ENCODE data around the gene ADARB2.
"Not testable (repeated sequence)": the region's sequence is repeated elsewhere in the genome, so short reads cannot be mapped to it uniquely, and the experiment has no call there.

Gene ADARB2

DNA sequence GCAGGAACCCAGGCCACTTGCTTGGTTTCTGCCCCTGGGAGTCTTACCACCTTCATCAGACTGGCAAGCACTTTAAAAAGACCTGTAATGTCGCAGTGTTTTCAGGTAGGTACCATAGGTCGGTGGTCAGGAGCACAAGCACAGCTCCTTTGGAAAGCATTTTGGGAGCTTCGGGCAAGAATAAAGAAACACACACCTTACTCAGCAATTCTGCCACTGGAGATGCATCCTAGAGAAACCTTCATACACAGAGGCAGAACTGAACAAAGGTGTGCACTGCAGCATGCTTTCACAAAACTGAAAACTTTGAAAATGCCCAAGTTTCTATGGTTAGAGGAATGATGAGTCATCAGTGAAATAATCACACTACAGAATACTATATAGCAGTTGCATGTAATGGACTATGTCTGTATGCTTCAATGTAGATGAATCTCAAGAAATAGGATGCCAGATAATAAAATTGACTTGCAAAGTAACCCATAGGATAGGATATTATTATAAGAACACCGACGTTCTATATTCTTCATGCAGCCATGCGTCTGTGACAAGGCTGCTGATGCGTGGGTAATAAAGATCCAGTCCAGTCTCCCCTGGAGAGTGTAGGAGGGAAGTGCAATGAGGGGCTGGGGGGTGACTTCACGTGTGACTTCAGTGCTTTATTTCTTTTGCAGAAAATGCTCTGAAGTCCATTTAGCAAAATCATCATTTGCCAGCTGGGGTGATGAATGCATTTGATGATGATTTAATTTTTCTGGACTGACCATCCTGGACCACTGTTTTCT, 371.6 kb downstream of the ADARB2 start:
- Mint-ChIP-seq H3K27ac (peak overlapping the region in 1 of 2 donors; percentile 20), H3K4me1 (no peaks in the 10 kb centered on the region), H3K9me3 (no peaks in the 10 kb centered on the region), H3K4me3 (no peak overlapping the region), H3K27me3 (peaks cover 74% of the 10 kb centered on the region)
- ATAC-seq = no peak
- DNase-seq = no peak

DNA sequence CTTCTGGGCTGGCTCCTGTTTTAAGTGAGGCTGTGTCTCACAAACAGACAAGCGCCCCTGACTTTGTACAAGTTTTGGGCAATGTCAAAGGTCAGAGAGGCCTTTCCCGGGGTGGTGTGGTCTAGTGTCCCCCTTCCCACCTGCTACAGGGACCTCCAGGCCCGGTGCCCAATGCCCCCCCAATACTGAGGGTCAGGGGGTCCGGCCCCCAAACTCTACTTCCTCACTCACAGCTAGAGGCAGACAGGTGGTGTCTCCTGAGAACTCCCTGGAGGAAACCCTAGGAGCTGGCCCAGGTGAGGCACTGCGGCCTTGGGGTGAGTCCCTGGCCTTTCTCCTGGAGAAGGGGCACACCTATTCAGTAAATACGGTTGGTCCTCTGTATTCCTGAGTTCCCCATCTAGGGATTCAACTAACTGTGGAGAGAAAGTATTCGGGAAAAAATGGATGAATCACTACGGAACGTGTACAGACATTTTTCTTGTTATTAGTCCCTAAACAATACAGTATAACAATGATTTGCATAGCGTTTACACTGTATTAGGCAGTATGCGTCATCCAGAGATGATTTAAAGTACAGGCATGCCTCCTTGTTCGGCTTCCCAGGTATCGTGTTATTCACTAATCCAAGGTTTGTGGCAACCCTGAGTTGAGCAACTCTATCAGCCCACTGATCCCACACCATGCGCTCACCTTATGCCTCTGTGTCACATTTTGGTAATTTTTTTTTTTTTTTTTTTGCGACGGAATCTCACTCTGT, 373.0 kb downstream of the ADARB2 start:
- H3K27me3 Mint-ChIP-seq = peaks cover 74% of the 10 kb centered on the region
- H3K4me3 Mint-ChIP-seq = no peak overlapping the region
- H3K27ac Mint-ChIP-seq = peak overlapping the region in 1 of 2 donors; percentile 30
- peaks cover 9% of the 10 kb centered on the region for H3K4me1 Mint-ChIP-seq
- ATAC-seq (no peak), DNase-seq (no peak)
- H3K9me3 Mint-ChIP-seq = no peaks in the 10 kb centered on the region

DNA sequence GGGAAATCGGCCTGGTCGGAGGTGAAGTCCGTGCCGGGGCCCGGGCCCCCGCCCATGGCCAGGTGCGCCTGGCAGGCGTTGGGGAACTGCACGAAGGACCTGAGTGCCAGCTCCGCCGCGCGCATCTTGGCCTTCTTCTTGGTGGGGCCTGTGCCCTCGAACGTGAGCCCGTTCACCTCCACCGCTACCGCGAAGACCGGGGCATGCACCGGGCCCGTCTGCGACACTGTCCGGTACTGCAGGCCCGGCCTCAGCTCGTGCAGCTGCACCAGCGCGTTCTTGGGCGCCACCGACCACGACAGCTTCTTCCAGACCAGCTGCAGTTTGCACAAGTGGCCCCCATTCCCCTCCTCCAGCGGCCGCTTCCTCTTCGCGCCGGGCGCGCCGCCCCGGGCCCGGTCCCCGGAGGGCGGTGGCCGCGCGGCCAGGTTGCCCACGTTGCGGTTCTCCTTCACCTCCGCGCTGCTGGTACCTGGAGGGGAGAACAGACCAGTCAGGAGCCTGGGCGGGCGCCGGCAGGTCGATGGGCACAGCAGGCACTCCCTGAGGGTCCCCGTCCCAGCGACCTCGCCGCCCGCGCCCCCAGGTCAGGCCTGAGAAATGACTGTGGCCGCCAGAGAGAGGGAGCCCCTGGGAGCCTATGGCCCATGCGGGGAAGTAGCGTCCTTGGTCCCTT, 373.7 kb downstream of the ADARB2 start:
- DNase-seq (no peak), ATAC-seq (no peak)
- no peak overlapping the region for H3K27ac Mint-ChIP-seq
- peaks cover 15% of the 10 kb centered on the region for H3K4me1 Mint-ChIP-seq
- no peaks in the 10 kb centered on the region for H3K9me3 Mint-ChIP-seq
- peaks cover 74% of the 10 kb centered on the region for H3K27me3 Mint-ChIP-seq
- no peak overlapping the region for H3K4me3 Mint-ChIP-seq

DNA sequence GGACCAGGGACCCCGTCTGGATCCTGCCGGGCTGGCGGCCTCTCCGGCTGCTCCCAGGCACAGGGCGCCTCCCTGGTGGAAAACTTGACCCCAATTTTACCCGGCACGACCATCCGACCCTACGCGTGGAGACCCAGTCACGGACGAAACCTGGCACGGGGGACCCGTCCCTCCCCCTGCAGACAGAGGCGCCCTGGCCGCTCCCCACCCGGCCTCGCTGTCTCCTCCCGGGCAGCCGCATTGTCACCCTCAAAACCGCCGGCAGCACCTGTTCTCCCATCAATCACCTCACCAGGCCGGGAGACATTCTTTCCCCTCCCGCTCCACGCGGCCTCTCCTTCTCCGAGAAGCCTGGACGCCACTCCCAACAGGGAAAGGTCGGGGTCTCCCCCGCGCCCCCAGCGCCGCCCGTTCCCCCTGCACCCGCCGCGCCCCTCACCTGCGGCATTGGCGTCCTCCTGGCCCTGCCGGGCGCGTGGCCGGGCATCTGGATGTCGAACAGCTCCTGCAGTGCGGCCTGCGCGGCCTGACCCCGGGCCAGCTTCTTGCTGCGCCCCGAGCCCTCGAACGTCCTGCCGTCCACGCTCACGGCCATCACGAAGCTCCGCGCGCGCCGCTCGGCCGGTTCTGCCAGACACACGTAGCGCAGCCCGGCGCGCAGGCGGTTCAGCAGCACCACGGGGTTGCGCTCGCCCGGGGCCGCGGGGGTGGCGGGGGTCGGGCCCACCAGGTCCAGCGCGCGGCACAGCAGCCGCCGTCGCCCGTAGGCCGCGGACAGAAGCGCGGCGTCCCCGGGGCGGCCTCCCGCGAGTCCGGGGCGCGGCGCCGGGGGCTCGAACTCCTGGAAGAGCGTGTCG, 374.5 kb downstream of the ADARB2 start:
- H3K27me3 Mint-ChIP-seq = peaks cover 71% of the 10 kb centered on the region

DNA sequence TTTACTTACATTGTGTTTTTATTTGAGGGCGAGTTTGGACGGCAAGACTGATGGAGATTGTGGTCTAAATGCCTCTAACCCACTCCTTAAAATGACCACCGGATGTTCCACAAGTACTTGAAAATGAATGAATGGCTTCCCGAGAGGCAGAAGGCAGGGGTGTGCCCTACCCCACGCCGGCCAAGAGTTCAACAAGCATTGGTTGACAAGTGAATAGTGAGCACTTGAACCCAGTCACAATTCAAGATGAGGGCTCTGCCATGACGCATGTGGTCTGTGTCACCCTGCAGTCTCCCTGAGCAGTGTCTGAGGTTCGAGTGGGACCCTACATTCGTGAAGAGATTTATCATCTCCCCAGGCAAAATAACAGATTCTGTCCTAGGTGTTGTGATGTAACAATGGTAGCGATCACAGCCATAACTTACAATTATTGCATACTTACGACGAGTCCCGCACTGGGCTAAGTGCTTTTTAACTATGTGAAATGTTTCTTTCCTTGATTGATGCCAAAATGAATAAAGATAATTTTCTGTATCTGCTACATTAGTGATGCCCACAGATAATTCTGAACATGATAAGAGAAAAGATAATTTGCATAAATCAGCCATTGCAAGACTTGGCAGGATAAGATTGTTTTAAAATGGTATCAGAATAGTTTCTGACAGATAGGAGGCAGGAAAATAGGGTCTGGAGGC, 375.8 kb downstream of the ADARB2 start:
- Mint-ChIP-seq H3K9me3 (no peaks in the 10 kb centered on the region), H3K4me3 (no peak overlapping the region), H3K27ac (no peak overlapping the region), H3K4me1 (peaks cover 15% of the 10 kb centered on the region), H3K27me3 (peaks cover 61% of the 10 kb centered on the region)
- DNase-seq (no peak), ATAC-seq (no peak)

More for the DNA sequence above, 374.5 kb downstream of the ADARB2 start:
- Mint-ChIP-seq H3K9me3 (no peaks in the 10 kb centered on the region), H3K27ac (no peak overlapping the region), H3K4me1 (peaks cover 15% of the 10 kb centered on the region), H3K4me3 (no peak overlapping the region)
- no peak for DNase-seq
- peak; percentile 52 for ATAC-seq

DNA sequence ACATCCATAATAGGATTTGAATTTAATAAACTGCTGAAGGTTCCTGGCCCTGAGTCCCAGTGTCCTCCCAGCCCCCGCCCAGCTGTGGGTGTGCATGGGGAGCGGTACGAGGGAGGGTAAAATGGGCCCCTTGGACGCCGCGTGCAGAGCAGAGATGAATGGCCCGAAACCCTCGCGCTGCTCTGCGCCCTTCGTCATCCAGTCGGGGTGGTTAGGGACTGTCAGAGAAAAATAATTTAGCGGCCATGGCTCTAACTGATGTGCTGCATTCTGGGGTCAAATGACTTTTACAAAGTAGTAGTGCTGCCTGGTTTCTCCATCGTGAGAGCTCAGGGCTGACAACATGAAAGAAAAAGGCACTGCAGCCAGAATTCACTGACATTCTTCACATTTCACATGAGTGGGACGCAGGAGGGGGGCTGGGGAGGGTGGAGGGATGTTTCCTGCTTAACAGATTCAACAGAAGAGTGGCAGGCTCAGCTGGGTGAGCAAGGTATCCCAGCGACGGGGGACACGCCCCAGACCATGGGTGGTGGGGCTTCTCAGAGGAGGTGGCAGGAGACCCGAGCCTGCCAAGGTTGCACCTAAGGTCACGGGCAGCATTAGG, 376.7 kb downstream of the ADARB2 start:
- ATAC-seq (no peak), DNase-seq (no peak)
- H3K9me3 Mint-ChIP-seq = no peaks in the 10 kb centered on the region
- H3K27ac Mint-ChIP-seq = no peak overlapping the region
- H3K4me1 Mint-ChIP-seq = peaks cover 15% of the 10 kb centered on the region
- peaks cover 55% of the 10 kb centered on the region for H3K27me3 Mint-ChIP-seq
- H3K4me3 Mint-ChIP-seq = no peak overlapping the region

DNA sequence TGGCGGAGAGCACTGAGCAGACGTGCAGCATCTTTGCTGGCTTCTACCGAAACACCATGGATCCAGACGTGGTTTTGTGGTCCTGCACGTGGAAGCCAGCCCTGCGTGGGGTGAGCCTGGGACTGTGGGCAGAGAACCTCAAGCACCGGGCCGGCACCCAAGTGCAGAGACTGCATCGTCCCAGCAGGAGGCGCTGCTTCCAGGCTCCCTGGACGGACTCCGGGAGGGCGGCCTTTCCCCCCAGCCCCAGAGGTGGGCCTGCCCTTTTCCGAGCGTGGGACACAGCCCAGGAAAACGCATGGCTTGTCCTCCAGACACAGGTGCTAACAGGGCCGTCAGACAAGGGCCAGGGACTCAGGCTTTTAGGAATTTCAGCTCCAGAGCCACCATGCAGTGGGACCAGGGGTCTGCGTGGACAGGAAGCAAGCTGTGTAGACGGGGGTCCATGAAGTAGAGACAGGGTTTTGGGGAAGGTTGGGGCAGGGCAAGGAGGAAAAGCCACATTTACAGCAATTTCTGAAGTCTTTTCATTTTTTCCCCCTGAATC, 377.2 kb downstream of the ADARB2 start:
- Mint-ChIP-seq H3K4me3 (no peak overlapping the region), H3K9me3 (no peaks in the 10 kb centered on the region), H3K4me1 (peaks cover 15% of the 10 kb centered on the region), H3K27me3 (peaks cover 49% of the 10 kb centered on the region), H3K27ac (no peak overlapping the region)
- ATAC-seq (no peak), DNase-seq (no peak)

DNA sequence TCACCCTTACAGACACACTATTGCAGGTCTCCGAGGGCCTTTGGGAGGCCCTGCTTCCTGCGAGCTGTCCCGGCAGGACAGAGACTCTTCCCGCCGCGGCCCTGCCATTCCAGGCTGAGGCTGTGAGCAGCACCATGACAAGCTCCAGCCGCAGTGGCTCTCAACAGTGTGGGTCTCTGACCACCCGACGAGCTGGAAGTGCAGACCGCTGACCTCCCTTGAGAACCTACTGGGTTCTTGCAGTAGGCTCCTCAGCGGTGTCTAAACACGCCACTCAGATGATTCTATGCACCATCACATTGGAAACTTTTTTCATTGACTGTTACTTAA, 377.7 kb downstream of the ADARB2 start:
- ATAC-seq = no peak
- Mint-ChIP-seq H3K4me1 (peaks cover 15% of the 10 kb centered on the region), H3K4me3 (peak overlapping the region in 1 of 2 donors; percentile 29), H3K27me3 (peaks cover 46% of the 10 kb centered on the region), H3K27ac (no peak overlapping the region), H3K9me3 (no peaks in the 10 kb centered on the region)
- no peak for DNase-seq

DNA sequence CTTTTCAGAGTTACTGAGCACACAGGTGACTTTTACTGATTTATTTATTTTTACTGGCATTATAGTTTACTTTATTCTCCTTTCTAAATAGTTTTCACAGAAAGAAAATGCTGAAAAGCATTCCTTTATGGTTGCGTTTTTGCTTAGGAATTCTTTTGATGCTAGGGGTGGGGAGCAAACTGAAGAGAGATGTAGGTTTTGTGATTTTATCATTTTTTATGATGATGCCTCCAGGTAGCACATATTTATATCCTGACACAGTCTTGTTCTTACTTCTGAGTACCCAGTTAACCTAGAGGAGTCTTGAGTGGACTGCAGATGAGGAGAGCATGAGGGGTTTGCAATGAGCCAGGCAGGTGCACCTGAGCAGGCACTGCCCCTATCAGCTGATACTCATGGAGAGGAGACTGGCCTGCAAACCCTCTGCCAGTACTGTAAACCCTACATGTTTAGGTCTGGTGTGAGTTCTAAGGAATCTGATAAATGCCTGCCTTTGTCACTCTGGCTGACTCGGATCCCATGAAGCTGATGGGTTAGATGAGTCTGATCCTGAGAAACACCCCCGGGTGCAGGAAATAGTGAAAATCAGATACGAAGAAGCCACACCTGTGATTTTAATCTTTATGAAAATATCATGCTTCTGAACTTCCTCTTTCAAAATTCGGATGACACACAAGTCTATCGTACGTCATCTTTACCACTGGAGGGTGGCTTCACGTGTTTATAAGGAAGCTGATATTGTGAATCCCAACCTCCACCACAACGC, 378.3 kb downstream of the ADARB2 start:
- peaks cover 15% of the 10 kb centered on the region for H3K4me1 Mint-ChIP-seq
- DNase-seq = no peak
- peak overlapping the region in 1 of 2 donors; percentile 29 for H3K4me3 Mint-ChIP-seq
- no peaks in the 10 kb centered on the region for H3K9me3 Mint-ChIP-seq
- peak; percentile 46 for ATAC-seq
- no peak overlapping the region for H3K27ac Mint-ChIP-seq
- peaks cover 46% of the 10 kb centered on the region for H3K27me3 Mint-ChIP-seq

DNA sequence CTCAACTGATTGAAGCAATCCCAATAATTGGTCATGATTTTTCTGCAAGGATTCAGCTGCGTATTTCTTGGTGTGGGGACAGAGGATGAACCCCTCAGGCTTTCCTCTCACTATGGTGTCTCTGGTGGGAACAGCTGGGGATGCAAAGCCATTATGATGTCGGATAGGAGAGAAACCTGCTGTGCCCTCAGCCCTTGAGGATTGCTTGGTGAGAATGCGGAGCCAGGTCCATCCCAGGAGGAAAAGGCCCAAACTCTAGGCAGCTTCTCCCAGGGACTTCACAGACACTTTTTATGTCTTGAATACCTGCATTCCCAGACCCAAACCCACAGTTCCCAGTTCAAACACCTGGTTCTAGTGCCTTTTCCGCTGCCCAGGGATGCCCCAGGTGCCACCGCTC, 379.2 kb downstream of the ADARB2 start:
- no peak for ATAC-seq
- Mint-ChIP-seq H3K27ac (no peak overlapping the region), H3K9me3 (no peaks in the 10 kb centered on the region), H3K4me3 (no peak overlapping the region), H3K27me3 (peaks cover 46% of the 10 kb centered on the region), H3K4me1 (peaks cover 15% of the 10 kb centered on the region)
- no peak for DNase-seq

DNA sequence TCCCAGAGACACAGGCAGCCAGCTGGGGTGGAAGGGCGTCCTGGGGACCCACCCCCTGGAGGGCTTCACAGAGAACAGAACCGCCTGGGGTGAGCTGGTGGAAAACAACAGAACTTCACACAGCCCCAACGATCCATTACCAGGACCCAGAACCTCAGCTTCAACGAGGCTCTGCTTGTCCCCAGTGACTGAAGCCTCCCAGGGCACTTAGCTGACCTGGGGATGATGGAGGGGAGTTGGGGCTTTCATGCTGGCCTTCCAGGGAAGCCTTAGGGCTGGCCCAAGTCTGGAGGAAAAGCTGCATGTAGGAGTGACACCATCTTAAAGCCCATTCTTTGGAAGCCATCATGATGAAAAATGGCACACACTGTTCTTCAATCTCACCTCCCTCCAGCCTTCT, 381.0 kb downstream of the ADARB2 start:
- ATAC-seq = no peak
- DNase-seq = no peak
- Mint-ChIP-seq H3K27ac (no peak overlapping the region), H3K9me3 (no peaks in the 10 kb centered on the region), H3K4me1 (peaks cover 15% of the 10 kb centered on the region), H3K4me3 (no peak overlapping the region), H3K27me3 (peaks cover 33% of the 10 kb centered on the region)

DNA sequence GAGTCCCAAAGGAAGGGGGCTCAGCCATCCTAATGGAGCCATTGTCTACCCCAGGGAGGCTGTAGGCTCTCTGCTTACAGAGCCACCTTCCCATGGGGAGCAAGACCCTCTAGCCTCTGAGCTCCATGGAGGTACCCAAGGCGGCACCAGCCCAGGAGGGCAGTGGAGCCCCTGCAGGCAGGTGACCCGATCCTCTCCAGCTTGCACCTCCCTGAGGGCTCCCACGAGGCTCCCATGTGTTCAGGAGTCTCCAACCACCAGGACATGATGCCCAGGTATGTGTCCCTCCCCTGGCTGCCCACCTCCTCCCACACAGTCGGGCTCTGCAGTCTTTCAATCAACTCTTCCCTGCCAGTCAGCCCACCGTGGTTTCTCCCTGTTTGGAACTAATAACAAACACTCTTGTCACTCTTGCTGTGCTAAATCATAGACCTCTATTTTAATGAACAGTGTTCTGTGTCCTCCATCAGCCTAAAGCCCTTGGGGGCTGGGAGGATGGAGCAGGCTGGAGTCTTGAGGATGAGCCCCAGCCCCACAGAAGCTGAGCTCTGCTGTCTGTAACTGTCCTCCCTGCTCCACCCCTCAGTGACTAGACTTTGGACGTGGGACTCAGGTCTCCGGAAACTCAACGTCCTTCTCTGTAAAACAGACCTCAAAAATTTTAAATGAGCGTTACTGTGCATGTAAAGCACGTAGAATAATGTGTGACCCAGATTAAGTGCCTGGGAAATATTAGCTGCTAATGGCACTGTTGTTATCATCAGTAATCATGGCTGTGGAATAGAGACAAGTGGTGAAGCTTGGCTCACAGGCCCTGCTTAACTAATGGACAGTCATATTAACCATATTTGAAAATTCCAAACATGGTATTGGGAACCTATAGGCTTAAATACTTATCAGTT, 382.3 kb downstream of the ADARB2 start:
- no peak for ATAC-seq
- Mint-ChIP-seq H3K4me1 (peaks cover 14% of the 10 kb centered on the region), H3K27me3 (peaks cover 20% of the 10 kb centered on the region), H3K9me3 (no peaks in the 10 kb centered on the region), H3K4me3 (no peak overlapping the region), H3K27ac (peak overlapping the region in 1 of 2 donors; percentile 37)
- DNase-seq = no peak

DNA sequence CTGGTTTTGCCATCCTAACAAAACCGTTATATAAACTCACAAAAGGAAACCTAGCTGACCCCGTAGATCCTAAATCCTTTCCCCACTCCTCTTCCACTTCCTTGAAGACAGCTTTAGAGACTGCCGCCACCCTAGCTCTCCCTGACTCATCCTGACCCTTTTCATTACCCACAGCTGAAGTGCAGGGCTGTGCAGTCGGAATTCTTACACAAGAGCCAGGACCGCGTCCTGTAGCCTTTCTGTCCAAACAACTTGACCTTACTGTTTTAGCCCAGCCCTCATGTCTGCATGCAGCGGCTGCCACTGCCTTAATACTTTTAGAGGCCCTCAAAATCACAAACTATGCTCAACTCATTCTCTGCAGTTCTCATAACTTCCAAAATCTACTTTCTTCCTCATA, 385.0 kb downstream of the ADARB2 start:
- not testable (repeated sequence) for H3K27me3 Mint-ChIP-seq, DNase-seq, H3K27ac Mint-ChIP-seq, H3K4me1 Mint-ChIP-seq, ATAC-seq, H3K9me3 Mint-ChIP-seq, H3K4me3 Mint-ChIP-seq

Data from stimulated activated naive CD8-positive, alpha-beta T cell treated with anti-CD3 and anti-CD28 coated beads, Interleukin-15, amount 100 ng/mL, for 72 hours (primary cell).